Calu3 (cell line): ENCODE measurements around the gene S1PR4. TPM values are rescaled to one million over a fixed set of nuclear protein-coding genes. Genes with fewer than 3 reads are reported as not detected.

Experiments
- BruUV-seq: library from RNA; stranded (reverse); fragments of 400-500 nt; replicated peaks from 2 replicates; lab custom pipeline; 2021; lab: Mats Ljungman, UMichigan
- CTCF ChIA-PET: fragments of 300-600 bp; sonication (Branson Sonifier 250); formaldehyde crosslinking; loops from one replicate; lab custom pipeline; 2022; ENCODE audit warnings: antibody characterized with exemption; lab: Charles Lee
- DNase-seq: peaks from one replicate; pipeline ENCODE4 v3.0.0; 2022
- H3K27ac Mint-ChIP-seq: one replicate; pipeline ENCODE4 v1.8.0; 2022; ENCODE audit warnings: mixed read lengths; ENCODE audit not compliant: unreplicated experiment
- H3K27me3 Mint-ChIP-seq: one replicate; pipeline ENCODE4 v1.8.0; 2022; ENCODE audit warnings: mixed read lengths; ENCODE audit not compliant: unreplicated experiment
- H3K36me3 Mint-ChIP-seq: one replicate; pipeline ENCODE4 v1.8.0; 2022; ENCODE audit warnings: mild to moderate bottlenecking, moderate library complexity, mixed read lengths; ENCODE audit not compliant: insufficient read depth, unreplicated experiment
- H3K4me1 Mint-ChIP-seq: one replicate; pipeline ENCODE4 v1.8.0; 2022; ENCODE audit warnings: mild to moderate bottlenecking, low read depth, mixed read lengths; ENCODE audit not compliant: unreplicated experiment
- H3K4me3 Mint-ChIP-seq: one replicate; pipeline ENCODE4 v1.8.0; 2022; ENCODE audit warnings: mild to moderate bottlenecking, low read depth, moderate library complexity, mixed read lengths; ENCODE audit not compliant: unreplicated experiment
- H3K9me3 Mint-ChIP-seq: one replicate; pipeline ENCODE4 v1.8.0; 2022; ENCODE audit warnings: low read depth, mixed read lengths; ENCODE audit not compliant: unreplicated experiment
- intact Hi-C: fragments of 100-400 bp; cut with micrococcal nuclease; formaldehyde crosslinking; loops from one replicate; pipeline ENCODE4 v1.10.0; 2022; ENCODE audit not compliant: unreplicated experiment
- total RNA-seq: library from RNA; stranded (reverse); gene quantifications from 2 replicates; pipeline ENCODE4 v1.2.3, GENCODE V29; 2022
- TF ChIP-seq, protein P1 (sequence below): fragments of 200-600 bp; IDR thresholded peaks from one replicate; pipeline ENCODE4 v1.8.0; 2022; ENCODE audit warnings: antibody characterized with exemption; ENCODE audit not compliant: unreplicated experiment

Gene S1PR4
- total RNA-seq, 1 experiment from 2014 or later: not detected

DNA sequence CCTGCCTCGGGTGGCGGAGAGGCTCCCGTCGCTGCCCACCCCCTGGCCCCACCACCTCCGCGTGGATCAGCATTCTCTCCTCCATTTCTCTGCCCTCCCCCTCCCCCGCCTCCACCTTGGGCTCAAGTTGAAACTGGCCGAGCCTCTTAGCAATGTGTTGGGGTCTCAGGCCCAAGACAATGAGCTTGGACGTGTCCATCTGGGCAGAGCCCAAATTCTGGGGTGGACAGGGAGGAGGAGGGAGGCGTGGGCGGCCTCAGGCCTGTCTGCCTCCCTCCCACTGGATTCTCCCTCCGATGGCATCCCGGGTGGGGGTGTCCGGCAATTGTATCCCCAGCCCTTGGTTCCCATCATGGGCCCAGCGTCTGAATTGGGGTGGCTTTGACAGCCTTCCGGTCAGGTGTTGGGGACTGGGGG is 47.1 kb downstream of the S1PR4 start:
- Mint-ChIP-seq H3K36me3 (peaks cover 5% of the 10 kb centered on the region), H3K9me3 (no peaks in the 10 kb centered on the region), H3K27me3 (no peaks in the 10 kb centered on the region), H3K4me1 (no peaks in the 10 kb centered on the region), H3K27ac (no peak overlapping the region), H3K4me3 (no peak overlapping the region)
- TF ChIP-seq, protein P1, sequence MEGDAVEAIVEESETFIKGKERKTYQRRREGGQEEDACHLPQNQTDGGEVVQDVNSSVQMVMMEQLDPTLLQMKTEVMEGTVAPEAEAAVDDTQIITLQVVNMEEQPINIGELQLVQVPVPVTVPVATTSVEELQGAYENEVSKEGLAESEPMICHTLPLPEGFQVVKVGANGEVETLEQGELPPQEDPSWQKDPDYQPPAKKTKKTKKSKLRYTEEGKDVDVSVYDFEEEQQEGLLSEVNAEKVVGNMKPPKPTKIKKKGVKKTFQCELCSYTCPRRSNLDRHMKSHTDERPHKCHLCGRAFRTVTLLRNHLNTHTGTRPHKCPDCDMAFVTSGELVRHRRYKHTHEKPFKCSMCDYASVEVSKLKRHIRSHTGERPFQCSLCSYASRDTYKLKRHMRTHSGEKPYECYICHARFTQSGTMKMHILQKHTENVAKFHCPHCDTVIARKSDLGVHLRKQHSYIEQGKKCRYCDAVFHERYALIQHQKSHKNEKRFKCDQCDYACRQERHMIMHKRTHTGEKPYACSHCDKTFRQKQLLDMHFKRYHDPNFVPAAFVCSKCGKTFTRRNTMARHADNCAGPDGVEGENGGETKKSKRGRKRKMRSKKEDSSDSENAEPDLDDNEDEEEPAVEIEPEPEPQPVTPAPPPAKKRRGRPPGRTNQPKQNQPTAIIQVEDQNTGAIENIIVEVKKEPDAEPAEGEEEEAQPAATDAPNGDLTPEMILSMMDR: no peak
- DNase-seq: no peak
- intact Hi-C loops: no loop called here
- BruUV-seq: no TSS peak
- CTCF ChIA-PET: no interaction called here

DNA sequence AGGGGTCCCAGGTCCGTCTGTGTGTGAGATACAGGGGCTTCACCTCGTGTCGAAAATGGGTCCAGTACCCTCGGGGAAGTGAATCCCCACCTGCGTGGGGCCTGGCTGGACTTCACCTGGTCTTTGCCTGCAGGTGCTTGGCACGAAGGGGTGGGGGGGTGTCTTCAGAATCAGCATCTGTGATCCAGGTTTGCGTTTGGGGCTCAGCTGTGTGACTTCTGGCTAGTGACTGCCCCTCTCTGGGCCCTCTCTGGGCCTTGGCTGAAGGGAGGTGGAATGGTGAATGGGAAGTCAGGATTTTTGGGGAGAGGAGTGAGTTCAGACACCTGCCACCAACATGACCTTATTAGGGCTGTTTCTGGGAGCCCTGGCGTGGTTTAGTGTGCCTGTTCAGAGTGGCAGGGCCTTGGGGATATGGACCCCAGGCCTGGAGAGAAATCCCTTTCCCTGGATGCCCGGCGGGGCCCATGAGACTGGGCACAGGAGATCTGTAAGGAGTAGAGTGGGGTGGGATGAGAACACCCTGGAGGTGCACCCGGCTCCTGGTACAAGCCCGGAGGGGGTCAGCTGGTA is 48.6 kb downstream of the S1PR4 start:
- intact Hi-C loops: no loop called here
- H3K4me1 Mint-ChIP-seq: no peaks in the 10 kb centered on the region
- no peak overlapping the region for H3K4me3 Mint-ChIP-seq
- DNase-seq: no peak
- no peaks in the 10 kb centered on the region for H3K9me3 Mint-ChIP-seq
- H3K27ac Mint-ChIP-seq: no peak overlapping the region
- CTCF ChIA-PET: no interaction called here
- H3K36me3 Mint-ChIP-seq: peaks cover 5% of the 10 kb centered on the region
- TF ChIP-seq, protein P1: no peak
- H3K27me3 Mint-ChIP-seq: no peaks in the 10 kb centered on the region
- BruUV-seq: no TSS peak

DNA sequence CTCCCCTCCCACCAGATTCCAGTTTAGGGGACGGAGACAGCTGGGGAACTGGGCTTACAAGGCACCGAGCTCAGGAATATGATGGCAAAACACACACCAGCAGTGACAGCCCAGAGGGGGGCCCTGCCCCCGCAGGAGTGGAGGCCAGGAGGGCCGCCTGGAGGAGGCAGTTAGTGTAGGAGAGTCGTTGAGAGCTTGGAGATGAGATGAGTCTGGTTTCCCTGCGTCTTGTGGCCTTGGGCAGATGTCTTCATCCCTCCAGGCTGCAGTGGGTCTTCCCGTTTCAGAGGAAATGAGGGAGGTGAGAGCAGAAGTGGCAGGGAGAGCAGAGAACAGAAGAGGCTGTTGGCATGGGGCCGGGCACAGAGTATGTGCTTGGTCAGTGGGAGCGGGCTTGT is 50.8 kb downstream of the S1PR4 start:
- DNase-seq: no peak
- Mint-ChIP-seq H3K4me3 (no peak overlapping the region), H3K27me3 (peaks cover 18% of the 10 kb centered on the region), H3K4me1 (no peaks in the 10 kb centered on the region), H3K27ac (no peak overlapping the region), H3K9me3 (no peaks in the 10 kb centered on the region), H3K36me3 (peaks cover 5% of the 10 kb centered on the region)
- CTCF ChIA-PET: no interaction called here
- TF ChIP-seq, protein P1: no peak
- intact Hi-C loops: no loop called here
- no TSS peak for BruUV-seq

Other genes with a start within 250 kb of the S1PR4 start
- 3.6 and 5.0 TPM in 2 replicates for gene ZNF77, start 233.8 kb upstream of the S1PR4 start, total RNA-seq
- gene TLE6, start 201.2 kb upstream of the S1PR4 start, total RNA-seq: 2.1 and 3.4 TPM in 2 replicates
- gene TLE2, start 149.5 kb upstream of the S1PR4 start, total RNA-seq: 8.5 and 9.3 TPM in 2 replicates
- 170 and 179 TPM in 2 replicates for gene TLE5, start 116.3 kb upstream of the S1PR4 start, total RNA-seq
- gene GNA11, start 84.4 kb upstream of the S1PR4 start, total RNA-seq: 37.7 and 41.4 TPM in 2 replicates
- gene GNA15, start 42.7 kb upstream of the S1PR4 start, total RNA-seq: 5.9 and 6.5 TPM in 2 replicates
- 79.6 and 80.7 TPM in 2 replicates for gene NCLN, start 7.2 kb downstream of the S1PR4 start, total RNA-seq
- gene CELF5, start 45.9 kb downstream of the S1PR4 start, total RNA-seq: 0.40 and 0.64 TPM in 2 replicates
- gene NFIC, start 187.8 kb downstream of the S1PR4 start, total RNA-seq: 56.3 and 60.5 TPM in 2 replicates